Measurements from ENCODE around the gene ZNF682.

Gene ZNF682

DNA sequence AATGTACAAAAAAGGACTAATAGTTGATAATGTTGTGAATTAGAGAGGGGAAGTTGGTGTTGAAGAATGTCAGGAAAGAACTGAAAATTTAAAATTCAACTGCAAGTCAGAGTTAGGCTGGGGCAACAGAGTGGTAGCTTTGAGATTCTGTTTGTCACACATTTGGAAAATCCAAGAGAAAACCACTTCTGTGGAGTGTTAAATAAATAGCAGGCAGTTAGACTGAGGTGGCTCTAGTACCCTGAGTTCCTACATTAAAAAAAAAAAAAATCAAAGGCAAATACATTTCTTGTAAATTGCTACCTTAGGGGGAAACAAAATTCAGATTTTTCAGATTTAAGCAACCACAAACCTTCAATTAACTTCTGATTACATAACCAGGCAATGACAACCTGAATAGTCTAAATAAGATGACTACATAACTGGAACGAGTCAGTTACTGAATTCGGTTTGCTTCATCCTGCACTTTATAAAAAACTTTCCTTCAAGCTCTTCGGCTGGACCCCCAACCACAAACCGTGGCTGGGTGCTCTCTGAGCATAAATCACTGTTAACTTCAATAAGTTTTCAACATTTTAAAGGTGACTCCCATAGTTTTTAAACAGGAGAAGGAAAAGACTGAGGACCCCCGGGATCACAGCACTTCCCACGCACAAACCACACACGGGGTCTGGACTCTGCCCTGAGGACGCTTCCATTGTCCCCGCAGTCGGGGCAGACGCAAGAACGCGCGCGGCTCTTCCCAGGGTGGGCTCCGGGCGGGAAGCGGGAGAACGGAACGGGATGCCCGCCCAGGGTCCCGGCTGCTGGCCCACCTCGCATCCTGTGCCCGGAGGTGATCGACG lies 725 bp downstream of the ZNF682 start:
- Histone ChIP-seq H3K9me3 (ENCODE audit: severe bottlenecking) (peaks cover 5% of the 10 kb centered on the region), H3K4me3 (ENCODE audit: severe bottlenecking) (peak overlapping the region; percentile 67), H3K36me3 (ENCODE audit: low read depth) (no peaks in the 10 kb centered on the region; the same call in none of the 2 replicates), H3K27me3 (ENCODE audit: insufficient read depth, poor library complexity, severe bottlenecking) (no peaks in the 10 kb centered on the region), H3K27ac (ENCODE audit: poor library complexity, severe bottlenecking) (peak overlapping the region; percentile 51), H3K4me1 (ENCODE audit: insufficient read depth, poor library complexity, severe bottlenecking) (no peaks in the 10 kb centered on the region)
- ATAC-seq (ENCODE audit: low read depth) (no peak; the same call in 2 of the 3 replicates), DNase-seq (ENCODE audit: low spot score) (no peak)
- TF ChIP-seq, protein P1, sequence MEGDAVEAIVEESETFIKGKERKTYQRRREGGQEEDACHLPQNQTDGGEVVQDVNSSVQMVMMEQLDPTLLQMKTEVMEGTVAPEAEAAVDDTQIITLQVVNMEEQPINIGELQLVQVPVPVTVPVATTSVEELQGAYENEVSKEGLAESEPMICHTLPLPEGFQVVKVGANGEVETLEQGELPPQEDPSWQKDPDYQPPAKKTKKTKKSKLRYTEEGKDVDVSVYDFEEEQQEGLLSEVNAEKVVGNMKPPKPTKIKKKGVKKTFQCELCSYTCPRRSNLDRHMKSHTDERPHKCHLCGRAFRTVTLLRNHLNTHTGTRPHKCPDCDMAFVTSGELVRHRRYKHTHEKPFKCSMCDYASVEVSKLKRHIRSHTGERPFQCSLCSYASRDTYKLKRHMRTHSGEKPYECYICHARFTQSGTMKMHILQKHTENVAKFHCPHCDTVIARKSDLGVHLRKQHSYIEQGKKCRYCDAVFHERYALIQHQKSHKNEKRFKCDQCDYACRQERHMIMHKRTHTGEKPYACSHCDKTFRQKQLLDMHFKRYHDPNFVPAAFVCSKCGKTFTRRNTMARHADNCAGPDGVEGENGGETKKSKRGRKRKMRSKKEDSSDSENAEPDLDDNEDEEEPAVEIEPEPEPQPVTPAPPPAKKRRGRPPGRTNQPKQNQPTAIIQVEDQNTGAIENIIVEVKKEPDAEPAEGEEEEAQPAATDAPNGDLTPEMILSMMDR (IDR thresholded peaks at IDR 0.05; ENCODE audit: poor library complexity, severe bottlenecking) = no peak

DNA sequence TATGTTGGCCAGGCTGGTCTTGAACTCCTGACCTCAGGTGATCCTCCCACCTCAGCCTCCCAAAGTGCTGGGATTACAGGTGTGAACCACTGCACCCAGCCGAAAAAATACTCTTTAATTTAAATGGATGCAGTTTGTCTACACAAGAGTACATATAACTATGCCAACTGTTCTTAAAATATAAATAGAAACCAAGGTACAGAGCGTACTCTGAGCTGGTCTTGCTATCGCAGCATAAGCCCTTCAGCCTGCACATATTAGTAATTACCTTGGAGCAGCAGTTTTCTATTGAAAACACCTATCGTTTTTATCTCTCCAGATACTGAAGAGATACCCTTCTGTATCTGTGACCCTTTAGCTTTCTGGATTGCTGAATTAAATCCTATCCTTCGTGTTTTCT lies 3.4 kb downstream of the ZNF682 start:
- no peak for ATAC-seq (ENCODE audit: low read depth)

DNA sequence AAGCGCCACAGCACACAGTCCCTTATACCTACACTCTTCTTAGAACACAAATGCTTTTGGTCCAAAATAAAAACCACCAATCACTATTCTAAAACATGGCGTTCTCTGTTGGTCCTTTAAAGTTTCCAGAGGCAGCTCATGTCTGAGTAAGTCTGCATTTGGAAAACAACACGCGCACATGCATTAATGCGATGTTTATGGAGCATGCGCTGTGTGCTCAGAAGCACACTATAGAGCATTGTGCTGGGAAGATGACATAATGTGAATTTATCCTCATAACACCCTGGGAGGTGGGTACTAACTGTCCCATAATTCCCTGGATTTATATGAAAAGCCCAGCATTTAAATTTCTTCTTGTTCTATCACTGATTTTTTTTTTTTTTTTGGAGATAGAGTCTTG lies 10.7 kb downstream of the ZNF682 start:
- TF ChIP-seq, protein P1 (IDR thresholded peaks at IDR 0.05; ENCODE audit: poor library complexity, severe bottlenecking) = no peak
- H3K27me3 ChIP-seq (ENCODE audit: insufficient read depth, poor library complexity, severe bottlenecking) = no peaks in the 10 kb centered on the region
- no peaks in the 10 kb centered on the region for H3K4me1 ChIP-seq (ENCODE audit: insufficient read depth, poor library complexity, severe bottlenecking)
- ATAC-seq (ENCODE audit: low read depth) = no peak
- DNase-seq (ENCODE audit: low spot score) = no peak
- peaks cover 7% of the 10 kb centered on the region for H3K36me3 ChIP-seq (ENCODE audit: low read depth)
- H3K9me3 ChIP-seq (ENCODE audit: severe bottlenecking) = peaks cover 4% of the 10 kb centered on the region
- no peak overlapping the region for H3K4me3 ChIP-seq (ENCODE audit: severe bottlenecking)
- no peak overlapping the region for H3K27ac ChIP-seq (ENCODE audit: poor library complexity, severe bottlenecking)

More for the DNA sequence above, 3.4 kb downstream of the ZNF682 start:
- TF ChIP-seq, protein P1 (IDR thresholded peaks at IDR 0.05; ENCODE audit: poor library complexity, severe bottlenecking) = no peak
- no peaks in the 10 kb centered on the region for H3K27me3 ChIP-seq (ENCODE audit: insufficient read depth, poor library complexity, severe bottlenecking)
- H3K4me1 ChIP-seq (ENCODE audit: insufficient read depth, poor library complexity, severe bottlenecking) = no peaks in the 10 kb centered on the region
- no peak overlapping the region for H3K4me3 ChIP-seq (ENCODE audit: severe bottlenecking)
- H3K9me3 ChIP-seq (ENCODE audit: severe bottlenecking) = peaks cover 9% of the 10 kb centered on the region
- H3K36me3 ChIP-seq (ENCODE audit: low read depth) = no peaks in the 10 kb centered on the region; the same call in none of the 2 replicates
- no peak overlapping the region for H3K27ac ChIP-seq (ENCODE audit: poor library complexity, severe bottlenecking)
- DNase-seq (ENCODE audit: low spot score) = no peak

DNA sequence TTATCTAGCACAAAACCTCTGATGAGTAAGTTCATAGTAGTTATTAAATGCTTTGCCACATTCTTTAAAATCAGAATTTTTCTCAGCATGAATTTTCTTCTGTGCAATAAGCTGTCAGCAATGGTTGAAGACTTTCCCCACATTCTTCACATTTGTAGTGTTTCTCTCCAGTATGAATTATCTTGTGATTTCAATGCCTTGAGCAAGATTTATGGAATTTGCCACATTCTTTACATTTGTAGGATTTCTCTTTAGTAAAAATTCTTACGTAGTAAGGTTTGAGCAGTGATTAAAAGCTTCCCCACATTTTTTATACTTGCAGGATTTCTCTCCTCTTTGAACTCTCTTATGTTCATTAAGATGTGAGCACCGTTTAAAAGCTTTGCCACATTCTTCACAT lies 33.6 kb downstream of the ZNF682 start:
- ATAC-seq (ENCODE audit: low read depth) (no peak), DNase-seq (ENCODE audit: low spot score) (no peak)
- peaks cover 19% of the 10 kb centered on the region for H3K36me3 ChIP-seq (ENCODE audit: low read depth)
- H3K27ac ChIP-seq (ENCODE audit: poor library complexity, severe bottlenecking) = no peak overlapping the region
- peaks cover 25% of the 10 kb centered on the region for H3K9me3 ChIP-seq (ENCODE audit: severe bottlenecking)
- H3K4me1 ChIP-seq (ENCODE audit: insufficient read depth, poor library complexity, severe bottlenecking) = no peaks in the 10 kb centered on the region
- no peak overlapping the region for H3K4me3 ChIP-seq (ENCODE audit: severe bottlenecking)
- TF ChIP-seq, protein P1 (IDR thresholded peaks at IDR 0.05; ENCODE audit: poor library complexity, severe bottlenecking) = no peak
- H3K27me3 ChIP-seq (ENCODE audit: insufficient read depth, poor library complexity, severe bottlenecking) = no peaks in the 10 kb centered on the region
